Caco-2 (cell line): ENCODE measurements around the gene NELL2. TPM values are rescaled to one million over a fixed set of nuclear protein-coding genes. Genes with fewer than 3 reads are reported as not detected.
"Not testable (repeated sequence)": the region's sequence is repeated elsewhere in the genome, so short reads cannot be mapped to it uniquely, and the experiment has no call there.

Experiments used
- BruUV-seq: library from RNA; stranded (reverse); fragments of 400-500 nt; replicated peaks from 2 replicates; lab custom pipeline; 2021; lab: Mats Ljungman, UMichigan
- CTCF ChIA-PET: fragments of 300-600 bp; sonication (Branson Sonifier 250); formaldehyde crosslinking; loops from one replicate; lab custom pipeline; 2022; ENCODE audit warnings: antibody characterized with exemption; lab: Charles Lee
- POLR2A ChIA-PET: fragments of 300-600 bp; sonication (Branson Sonifier 250); formaldehyde crosslinking; loops from one replicate; lab custom pipeline; 2022; ENCODE audit warnings: antibody characterized with exemption; lab: Charles Lee
- DNase-seq, 2 experiments: peaks; one replicate each; pipeline versions ENCODE4 v3.0.0 to v3.0.0-alpha.2; 2020 to 2022
- H3K27me3 ChIP-seq: replicated peaks from 2 replicates; pipeline ENCODE4 v1.6.0; 2011; ENCODE audit warnings: low read length; ENCODE audit not compliant: control insufficient read depth, insufficient read depth
- H3K36me3 ChIP-seq: 2 replicates; pipeline ENCODE4 v1.5.1; 2011; ENCODE audit warnings: low read length; ENCODE audit not compliant: control insufficient read depth, insufficient read depth
- H3K4me1 ChIP-seq: fragments of 250-450 bp; sonication (Bioruptor Pico); 2 replicates; pipeline ENCODE4 v1.5.1; 2020; ENCODE audit warnings: mild to moderate bottlenecking
- H3K4me3 ChIP-seq: 2 replicates; pipeline ENCODE4 v1.5.1; 2011; ENCODE audit warnings: low read depth, mild to moderate bottlenecking, control low read depth, low read length
- H3K9me3 ChIP-seq: fragments of 250-450 bp; sonication (Bioruptor Pico); 2 replicates; pipeline ENCODE4 v1.5.1; 2020; ENCODE audit warnings: mild to moderate bottlenecking, moderate library complexity
- H3K27ac Mint-ChIP-seq: one replicate; pipeline ENCODE4 v1.8.0; 2022; ENCODE audit warnings: mixed read lengths; ENCODE audit not compliant: unreplicated experiment
- H3K27me3 Mint-ChIP-seq: one replicate; pipeline ENCODE4 v1.8.0; 2022; ENCODE audit warnings: mixed read lengths; ENCODE audit not compliant: insufficient read depth, unreplicated experiment
- H3K36me3 Mint-ChIP-seq: one replicate; pipeline ENCODE4 v1.8.0; 2022; ENCODE audit warnings: mild to moderate bottlenecking, mixed read lengths; ENCODE audit not compliant: insufficient read depth, unreplicated experiment
- H3K4me1 Mint-ChIP-seq: one replicate; pipeline ENCODE4 v1.8.0; 2022; ENCODE audit warnings: low read depth, mixed read lengths; ENCODE audit not compliant: unreplicated experiment
- H3K4me3 Mint-ChIP-seq: one replicate; pipeline ENCODE4 v1.8.0; 2022; ENCODE audit warnings: mild to moderate bottlenecking, moderate library complexity, mixed read lengths; ENCODE audit not compliant: unreplicated experiment
- H3K9me3 Mint-ChIP-seq: one replicate; pipeline ENCODE4 v1.8.0; 2022; ENCODE audit warnings: mixed read lengths; ENCODE audit not compliant: unreplicated experiment
- CTCF ChIP-seq, 2 experiments: fragments of 200-600 bp in 1 of 2; IDR thresholded peaks; 1 replicate in 1 of 2; 2 replicates in 1 of 2; pipeline versions ENCODE4 v1.5.1 to v1.8.0; 2011 to 2022; ENCODE audit warnings: antibody characterized with exemption in 1 of 2, control low read depth in 1 of 2, inconsistent platforms in 1 of 2, low read depth in 1 of 2, low read length in 1 of 2, mild to moderate bottlenecking in 1 of 2, moderate library complexity in 1 of 2; ENCODE audit not compliant: insufficient read depth in 1 of 2, severe bottlenecking in 1 of 2, unreplicated experiment in 1 of 2
- intact Hi-C: fragments of 100-400 bp; cut with micrococcal nuclease; formaldehyde crosslinking; loops from one replicate; pipeline ENCODE4 v1.10.0; 2022; ENCODE audit not compliant: unreplicated experiment
- total RNA-seq: library from RNA; stranded (reverse); gene quantifications from 2 replicates; pipeline ENCODE4 v1.2.3, GENCODE V29; 2022

Gene NELL2
- total RNA-seq, 1 experiment from 2014 or later: 0.70 TPM

GRCh38 chr12:44689587-44689986 is 186.5 kb downstream of the NELL2 start:
- 0 out of 2 replicates have a peak, but pooled peaks cover 3% of the 10 kb centered on the region for H3K9me3 ChIP-seq
- Mint-ChIP-seq H3K9me3 (no peaks in the 10 kb centered on the region), H3K36me3 (peaks cover 5% of the 10 kb centered on the region), H3K27ac (no peak overlapping the region), H3K27me3 (peaks cover 8% of the 10 kb centered on the region), H3K4me1 (no peaks in the 10 kb centered on the region), H3K4me3 (no peak overlapping the region)
- no peaks in the 10 kb centered on the region for H3K27me3 ChIP-seq
- BruUV-seq: no TSS peak
- POLR2A ChIA-PET: no interaction called here
- no peak overlapping the region for H3K4me3 ChIP-seq
- TF ChIP-seq CTCF (IDR thresholded peaks at IDR 0.05; ENCODE audit: insufficient read depth in 1 of 2, low read depth in 1 of 2, low read length in 1 of 2, severe bottlenecking in 1 of 2, unreplicated experiment in 1 of 2): no peak
- CTCF ChIA-PET: no interaction called here
- intact Hi-C loops: no loop called here
- H3K36me3 ChIP-seq: no peaks in the 10 kb centered on the region
- no peak for DNase-seq
- H3K4me1 ChIP-seq: no peaks in the 10 kb centered on the region

GRCh38 chr12:44686821-44687432 is 189.2 kb downstream of the NELL2 start:
- DNase-seq, H3K36me3 Mint-ChIP-seq, H3K9me3 ChIP-seq, H3K27ac Mint-ChIP-seq, CTCF ChIA-PET, H3K9me3 Mint-ChIP-seq, H3K36me3 ChIP-seq, BruUV-seq, H3K4me3 Mint-ChIP-seq, intact Hi-C loops, H3K4me1 Mint-ChIP-seq, POLR2A ChIA-PET, H3K4me3 ChIP-seq, H3K4me1 ChIP-seq, H3K27me3 ChIP-seq: not testable (repeated sequence)
- peaks cover 12% of the 10 kb centered on the region for H3K27me3 Mint-ChIP-seq

- Histone ChIP-seq H3K36me3 (no peaks in the 10 kb centered on the region), H3K4me1 (no peaks in the 10 kb centered on the region), H3K4me3 (no peak overlapping the region), H3K27me3 (no peaks in the 10 kb centered on the region), H3K9me3 (no peaks in the 10 kb centered on the region)
- DNase-seq: no peak
- BruUV-seq: no TSS peak
- Mint-ChIP-seq H3K36me3 (no peaks in the 10 kb centered on the region), H3K9me3 (no peaks in the 10 kb centered on the region), H3K27me3 (no peaks in the 10 kb centered on the region), H3K4me3 (no peak overlapping the region), H3K27ac (no peak overlapping the region), H3K4me1 (no peaks in the 10 kb centered on the region)
- TF ChIP-seq CTCF (IDR thresholded peaks at IDR 0.05; ENCODE audit: insufficient read depth in 1 of 2, low read depth in 1 of 2, low read length in 1 of 2, severe bottlenecking in 1 of 2, unreplicated experiment in 1 of 2): no peak
- ChIA-PET POLR2A (no interaction called here), CTCF (no interaction called here)
- intact Hi-C loops: no loop called here
Measured at GRCh38 chr12:44677724-44678123, 198.4 kb downstream of the NELL2 start.
